ENCODE data around the gene TTLL9.

The TTLL9 gene

DNA sequence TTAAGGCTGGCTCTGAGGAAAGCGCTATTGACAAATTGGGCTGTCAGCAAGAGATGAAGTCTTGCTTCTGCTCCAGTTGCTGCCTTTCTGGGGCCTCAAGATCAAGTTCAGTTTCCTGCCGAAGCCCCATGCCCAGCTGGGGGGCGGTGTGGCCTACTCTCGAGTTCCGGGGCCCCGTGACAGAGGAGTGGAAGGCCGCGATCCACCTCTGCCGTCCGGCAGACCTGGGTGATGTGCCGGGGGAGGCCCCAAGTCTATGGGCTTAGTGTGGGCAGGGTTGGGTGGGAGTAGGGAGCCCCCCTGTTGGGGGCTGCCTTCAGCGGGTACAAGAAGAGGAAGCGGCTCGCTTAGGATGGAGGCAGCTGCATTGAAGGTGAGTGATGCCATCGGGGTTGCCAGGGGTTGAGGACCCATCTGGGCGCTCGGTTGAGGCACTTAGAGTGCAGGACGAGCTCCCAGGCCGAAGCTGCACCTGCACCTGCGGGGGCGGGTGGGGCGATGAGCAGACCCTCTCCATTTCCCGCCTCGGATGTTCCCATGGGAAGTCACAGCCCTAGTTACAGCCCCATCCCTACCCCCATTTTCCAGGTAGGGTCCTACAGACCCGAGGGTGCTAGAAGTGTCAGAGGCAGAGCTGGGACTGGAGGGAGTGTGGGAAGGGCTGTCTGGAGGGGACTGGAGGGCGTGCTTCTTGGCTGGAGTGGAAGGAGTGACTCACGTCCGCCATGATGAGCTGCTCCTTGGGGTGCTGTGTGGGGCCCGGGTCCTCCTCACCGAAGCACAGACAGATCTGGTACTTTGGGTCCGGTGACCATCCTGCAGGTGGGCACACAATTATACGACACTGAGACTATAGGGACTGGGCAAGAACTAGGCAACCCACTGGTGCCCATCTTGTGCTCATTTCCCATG lies 22.1 kb upstream of the TTLL9 start:
- TF ChIP-seq POLR2AphosphoS5 (IDR thresholded peaks at IDR 0.05; ENCODE audit: low read depth, low read length) (no peak), FOXP2 (optimal IDR thresholded peaks at IDR 0.05; ENCODE audit: borderline replicate concordance, extremely low read depth, extremely low read length, insufficient read depth) (no peak), TAF1 (IDR thresholded peaks at IDR 0.05; ENCODE audit: borderline replicate concordance, insufficient read depth, low read length) (no peak), SIN3A (IDR thresholded peaks at IDR 0.05; ENCODE audit: borderline replicate concordance, insufficient read depth, low read length) (no peak)
- TF ChIP-seq, protein P1, sequence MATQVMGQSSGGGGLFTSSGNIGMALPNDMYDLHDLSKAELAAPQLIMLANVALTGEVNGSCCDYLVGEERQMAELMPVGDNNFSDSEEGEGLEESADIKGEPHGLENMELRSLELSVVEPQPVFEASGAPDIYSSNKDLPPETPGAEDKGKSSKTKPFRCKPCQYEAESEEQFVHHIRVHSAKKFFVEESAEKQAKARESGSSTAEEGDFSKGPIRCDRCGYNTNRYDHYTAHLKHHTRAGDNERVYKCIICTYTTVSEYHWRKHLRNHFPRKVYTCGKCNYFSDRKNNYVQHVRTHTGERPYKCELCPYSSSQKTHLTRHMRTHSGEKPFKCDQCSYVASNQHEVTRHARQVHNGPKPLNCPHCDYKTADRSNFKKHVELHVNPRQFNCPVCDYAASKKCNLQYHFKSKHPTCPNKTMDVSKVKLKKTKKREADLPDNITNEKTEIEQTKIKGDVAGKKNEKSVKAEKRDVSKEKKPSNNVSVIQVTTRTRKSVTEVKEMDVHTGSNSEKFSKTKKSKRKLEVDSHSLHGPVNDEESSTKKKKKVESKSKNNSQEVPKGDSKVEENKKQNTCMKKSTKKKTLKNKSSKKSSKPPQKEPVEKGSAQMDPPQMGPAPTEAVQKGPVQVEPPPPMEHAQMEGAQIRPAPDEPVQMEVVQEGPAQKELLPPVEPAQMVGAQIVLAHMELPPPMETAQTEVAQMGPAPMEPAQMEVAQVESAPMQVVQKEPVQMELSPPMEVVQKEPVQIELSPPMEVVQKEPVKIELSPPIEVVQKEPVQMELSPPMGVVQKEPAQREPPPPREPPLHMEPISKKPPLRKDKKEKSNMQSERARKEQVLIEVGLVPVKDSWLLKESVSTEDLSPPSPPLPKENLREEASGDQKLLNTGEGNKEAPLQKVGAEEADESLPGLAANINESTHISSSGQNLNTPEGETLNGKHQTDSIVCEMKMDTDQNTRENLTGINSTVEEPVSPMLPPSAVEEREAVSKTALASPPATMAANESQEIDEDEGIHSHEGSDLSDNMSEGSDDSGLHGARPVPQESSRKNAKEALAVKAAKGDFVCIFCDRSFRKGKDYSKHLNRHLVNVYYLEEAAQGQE (IDR thresholded peaks at IDR 0.05; ENCODE audit: insufficient read depth in 1 of 2, low read depth in 2 of 2, low read length in 2 of 2), result no peak

GRCh38 chr20:31849306-31849930 lies 21.0 kb upstream of the TTLL9 start:
- TF ChIP-seq TAF1 (IDR thresholded peaks at IDR 0.05; ENCODE audit: borderline replicate concordance, insufficient read depth, low read length) (no peak), FOXP2 (optimal IDR thresholded peaks at IDR 0.05; ENCODE audit: borderline replicate concordance, extremely low read depth, extremely low read length, insufficient read depth) (no peak), SIN3A (IDR thresholded peaks at IDR 0.05; ENCODE audit: borderline replicate concordance, insufficient read depth, low read length) (no peak), POLR2AphosphoS5 (IDR thresholded peaks at IDR 0.05; ENCODE audit: low read depth, low read length) (no peak)
- TF ChIP-seq, protein P1 (IDR thresholded peaks at IDR 0.05; ENCODE audit: insufficient read depth in 1 of 2, low read depth in 2 of 2, low read length in 2 of 2), result no peak

DNA sequence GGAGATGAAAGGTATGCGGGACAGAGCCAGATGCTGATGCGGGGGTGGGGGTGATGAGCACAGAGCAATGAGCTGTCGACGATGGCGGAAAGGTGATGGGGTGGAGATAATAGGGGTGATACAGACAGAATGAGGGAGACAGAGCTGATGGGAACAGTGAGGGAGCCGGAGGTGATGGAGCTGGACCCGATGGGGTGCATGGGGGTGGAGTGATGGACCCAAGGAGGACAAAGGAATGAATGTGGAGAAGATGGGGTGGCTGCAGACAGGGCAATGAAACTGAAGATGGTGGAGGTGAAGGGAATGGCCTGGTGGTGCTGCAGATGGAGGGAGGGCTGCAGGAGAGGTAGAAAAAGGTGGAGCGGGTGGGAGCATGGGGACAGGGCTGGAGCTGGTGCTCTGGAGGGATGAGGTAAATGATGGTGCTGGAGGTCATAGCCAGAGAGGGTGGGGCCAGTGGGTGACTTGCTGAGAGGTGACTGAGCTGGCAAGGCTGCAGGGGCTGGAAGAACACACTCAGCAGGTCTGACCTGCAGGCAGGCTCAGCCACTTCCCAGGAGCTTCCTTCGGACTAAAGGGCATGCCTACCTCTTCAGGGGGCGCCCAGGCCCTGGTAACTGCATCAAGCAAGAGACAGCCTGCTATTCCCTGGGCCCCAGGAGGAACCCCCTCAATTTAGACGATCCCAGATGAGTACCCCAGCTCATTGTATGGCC lies 19.0 kb upstream of the TTLL9 start:
- TF ChIP-seq, protein P1 (IDR thresholded peaks at IDR 0.05; ENCODE audit: insufficient read depth in 1 of 2, low read depth in 2 of 2, low read length in 2 of 2), result no peak
- no peak for TF ChIP-seq TAF1 (IDR thresholded peaks at IDR 0.05; ENCODE audit: borderline replicate concordance, insufficient read depth, low read length)
- no peak for TF ChIP-seq FOXP2 (optimal IDR thresholded peaks at IDR 0.05; ENCODE audit: borderline replicate concordance, extremely low read depth, extremely low read length, insufficient read depth)
- TF ChIP-seq POLR2AphosphoS5 (IDR thresholded peaks at IDR 0.05; ENCODE audit: low read depth, low read length), result no peak
- no peak for TF ChIP-seq SIN3A (IDR thresholded peaks at IDR 0.05; ENCODE audit: borderline replicate concordance, insufficient read depth, low read length)

- TF ChIP-seq FOXP2 (optimal IDR thresholded peaks at IDR 0.05; ENCODE audit: borderline replicate concordance, extremely low read depth, extremely low read length, insufficient read depth) (no peak), TAF1 (IDR thresholded peaks at IDR 0.05; ENCODE audit: borderline replicate concordance, insufficient read depth, low read length) (no peak), POLR2AphosphoS5 (IDR thresholded peaks at IDR 0.05; ENCODE audit: low read depth, low read length) (no peak), SIN3A (IDR thresholded peaks at IDR 0.05; ENCODE audit: borderline replicate concordance, insufficient read depth, low read length) (no peak)
- TF ChIP-seq, protein P1 (IDR thresholded peaks at IDR 0.05; ENCODE audit: insufficient read depth in 1 of 2, low read depth in 2 of 2, low read length in 2 of 2), result no peak
These were observed 17.0 kb upstream of the TTLL9 start for GRCh38 chr20:31853481-31853880.

Data from PFSK-1 (cell line).